Activated CD4-positive, alpha-beta T cell treated with anti-CD3 and anti-CD28 coated beads, Interleukin-2, amount 50 U/mL, for 4 hours (primary cell): ENCODE results near the gene RET.

Experiments used
- DNase-seq, 2 experiments: peaks; one replicate each; pipeline ENCODE4 v3.0.0-alpha.2; 2020

Gene RET

GRCh38 chr10:43044961-43045621 is 31.8 kb upstream of the RET start:
- no peak for DNase-seq

GRCh38 chr10:43045631-43046287 is 31.1 kb upstream of the RET start:
- no peak for DNase-seq

GRCh38 chr10:43046288-43046991 is 30.4 kb upstream of the RET start:
- DNase-seq, result no peak

- no peak for DNase-seq
These were observed 29.4 kb upstream of the RET start for GRCh38 chr10:43047288-43047970.

GRCh38 chr10:43048301-43049051 is 28.4 kb upstream of the RET start:
- no peak for DNase-seq

- DNase-seq, result no peak
These were observed 27.8 kb upstream of the RET start for GRCh38 chr10:43049081-43049551.

- no peak for DNase-seq
These were observed 26.9 kb upstream of the RET start for GRCh38 chr10:43050011-43050410.

GRCh38 chr10:43053825-43054224 is 23.0 kb upstream of the RET start:
- no peak for DNase-seq

GRCh38 chr10:43054593-43054992 is 22.3 kb upstream of the RET start:
- no peak for DNase-seq

GRCh38 chr10:43055217-43055616 is 21.7 kb upstream of the RET start:
- no peak for DNase-seq

GRCh38 chr10:43055991-43056567 is 20.8 kb upstream of the RET start:
- no peak for DNase-seq

- no peak for DNase-seq
These were observed 20.3 kb upstream of the RET start for GRCh38 chr10:43056568-43057011.

- no peak for DNase-seq
These were observed 19.6 kb upstream of the RET start for GRCh38 chr10:43057231-43057711.

- DNase-seq, result no peak
These were observed 19.0 kb upstream of the RET start for GRCh38 chr10:43057831-43058340.

GRCh38 chr10:43058716-43059335 is 18.0 kb upstream of the RET start:
- DNase-seq, result no peak

GRCh38 chr10:43059336-43059720 is 17.5 kb upstream of the RET start:
- DNase-seq, result no peak

GRCh38 chr10:43059828-43060227 is 17.0 kb upstream of the RET start:
- no peak for DNase-seq

GRCh38 chr10:43060291-43060690 is 16.6 kb upstream of the RET start:
- DNase-seq, result no peak

- DNase-seq, result no peak
These were observed 15.5 kb upstream of the RET start for GRCh38 chr10:43061331-43061730.

- no peak for DNase-seq
These were observed 15.1 kb upstream of the RET start for GRCh38 chr10:43061760-43062159.

GRCh38 chr10:43062402-43063160 is 14.3 kb upstream of the RET start:
- DNase-seq, result no peak
